Panc1 (cell line): ENCODE measurements around the gene DNM3.

ENCODE experiments used
- POLR2AphosphoS5 ChIP-seq: IDR thresholded peaks from 2 replicates; pipeline ENCODE4 v1.6.1; 2012; ENCODE audit warnings: mild to moderate bottlenecking, low read depth, low read length, moderate library complexity
- SIN3A ChIP-seq: IDR thresholded peaks from 2 replicates; pipeline ENCODE4 v1.6.1; 2012; ENCODE audit warnings: low read depth, mild to moderate bottlenecking, low read length, moderate library complexity, borderline replicate concordance; ENCODE audit not compliant: insufficient read depth
- TF ChIP-seq, protein P1 (sequence below): fragments of 450-650 bp; IDR thresholded peaks from 2 replicates; pipeline ENCODE4 v1.5.1; 2017; ENCODE audit warnings: mild to moderate bottlenecking
- TF ChIP-seq, protein P2 (sequence below), 2 experiments: IDR thresholded peaks; 2 replicates each; pipeline ENCODE4 v1.6.1; 2011 to 2012; ENCODE audit warnings: low read depth in 2 of 2, control low read depth in 1 of 2, low read length in 1 of 2, mild to moderate bottlenecking in 1 of 2, moderate library complexity in 1 of 2; ENCODE audit not compliant: insufficient read depth in 1 of 2

DNA sequence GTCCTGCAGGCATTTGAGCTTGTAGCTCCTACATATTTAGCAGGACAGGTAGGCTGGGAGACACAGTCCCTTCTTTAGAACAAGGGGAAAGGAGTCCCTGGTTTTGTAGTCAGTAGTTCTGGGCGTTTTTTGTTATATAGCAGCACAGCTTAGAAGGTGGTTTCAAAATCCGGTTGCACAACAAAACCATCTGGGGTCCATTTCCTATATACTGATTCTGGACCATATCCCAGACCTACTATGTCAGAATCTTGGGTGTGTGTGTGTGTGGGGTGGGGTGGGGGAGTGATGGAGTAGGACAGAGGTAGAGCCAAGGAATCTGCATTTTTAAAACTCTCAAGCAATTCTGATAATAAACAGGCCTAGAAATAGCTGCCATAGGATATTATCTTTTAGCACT lies 38.3 kb upstream of the DNM3 start:
- TF ChIP-seq, protein P1, sequence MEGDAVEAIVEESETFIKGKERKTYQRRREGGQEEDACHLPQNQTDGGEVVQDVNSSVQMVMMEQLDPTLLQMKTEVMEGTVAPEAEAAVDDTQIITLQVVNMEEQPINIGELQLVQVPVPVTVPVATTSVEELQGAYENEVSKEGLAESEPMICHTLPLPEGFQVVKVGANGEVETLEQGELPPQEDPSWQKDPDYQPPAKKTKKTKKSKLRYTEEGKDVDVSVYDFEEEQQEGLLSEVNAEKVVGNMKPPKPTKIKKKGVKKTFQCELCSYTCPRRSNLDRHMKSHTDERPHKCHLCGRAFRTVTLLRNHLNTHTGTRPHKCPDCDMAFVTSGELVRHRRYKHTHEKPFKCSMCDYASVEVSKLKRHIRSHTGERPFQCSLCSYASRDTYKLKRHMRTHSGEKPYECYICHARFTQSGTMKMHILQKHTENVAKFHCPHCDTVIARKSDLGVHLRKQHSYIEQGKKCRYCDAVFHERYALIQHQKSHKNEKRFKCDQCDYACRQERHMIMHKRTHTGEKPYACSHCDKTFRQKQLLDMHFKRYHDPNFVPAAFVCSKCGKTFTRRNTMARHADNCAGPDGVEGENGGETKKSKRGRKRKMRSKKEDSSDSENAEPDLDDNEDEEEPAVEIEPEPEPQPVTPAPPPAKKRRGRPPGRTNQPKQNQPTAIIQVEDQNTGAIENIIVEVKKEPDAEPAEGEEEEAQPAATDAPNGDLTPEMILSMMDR, result no peak
- TF ChIP-seq POLR2AphosphoS5 (no peak), SIN3A (no peak)
- TF ChIP-seq, protein P2, sequence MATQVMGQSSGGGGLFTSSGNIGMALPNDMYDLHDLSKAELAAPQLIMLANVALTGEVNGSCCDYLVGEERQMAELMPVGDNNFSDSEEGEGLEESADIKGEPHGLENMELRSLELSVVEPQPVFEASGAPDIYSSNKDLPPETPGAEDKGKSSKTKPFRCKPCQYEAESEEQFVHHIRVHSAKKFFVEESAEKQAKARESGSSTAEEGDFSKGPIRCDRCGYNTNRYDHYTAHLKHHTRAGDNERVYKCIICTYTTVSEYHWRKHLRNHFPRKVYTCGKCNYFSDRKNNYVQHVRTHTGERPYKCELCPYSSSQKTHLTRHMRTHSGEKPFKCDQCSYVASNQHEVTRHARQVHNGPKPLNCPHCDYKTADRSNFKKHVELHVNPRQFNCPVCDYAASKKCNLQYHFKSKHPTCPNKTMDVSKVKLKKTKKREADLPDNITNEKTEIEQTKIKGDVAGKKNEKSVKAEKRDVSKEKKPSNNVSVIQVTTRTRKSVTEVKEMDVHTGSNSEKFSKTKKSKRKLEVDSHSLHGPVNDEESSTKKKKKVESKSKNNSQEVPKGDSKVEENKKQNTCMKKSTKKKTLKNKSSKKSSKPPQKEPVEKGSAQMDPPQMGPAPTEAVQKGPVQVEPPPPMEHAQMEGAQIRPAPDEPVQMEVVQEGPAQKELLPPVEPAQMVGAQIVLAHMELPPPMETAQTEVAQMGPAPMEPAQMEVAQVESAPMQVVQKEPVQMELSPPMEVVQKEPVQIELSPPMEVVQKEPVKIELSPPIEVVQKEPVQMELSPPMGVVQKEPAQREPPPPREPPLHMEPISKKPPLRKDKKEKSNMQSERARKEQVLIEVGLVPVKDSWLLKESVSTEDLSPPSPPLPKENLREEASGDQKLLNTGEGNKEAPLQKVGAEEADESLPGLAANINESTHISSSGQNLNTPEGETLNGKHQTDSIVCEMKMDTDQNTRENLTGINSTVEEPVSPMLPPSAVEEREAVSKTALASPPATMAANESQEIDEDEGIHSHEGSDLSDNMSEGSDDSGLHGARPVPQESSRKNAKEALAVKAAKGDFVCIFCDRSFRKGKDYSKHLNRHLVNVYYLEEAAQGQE (IDR thresholded peaks at IDR 0.05; ENCODE audit: insufficient read depth in 1 of 2, low read depth in 2 of 2, low read length in 1 of 2), result no peak
